BE2C (cell line): Measurements from ENCODE around the gene PLOD1.

Experiments used
- DNase-seq: peaks from one replicate; pipeline ENCODE4 v3.0.0-alpha.2; 2020
- H3K27me3 ChIP-seq: fragments of 250-450 bp; sonication (Bioruptor Pico); 2 replicates; pipeline ENCODE4 v1.5.1; 2020; ENCODE audit warnings: mild to moderate bottlenecking
- H3K36me3 ChIP-seq: fragments of 250-450 bp; sonication (Bioruptor Pico); 2 replicates; pipeline ENCODE4 v1.5.1; 2020; ENCODE audit warnings: mild to moderate bottlenecking
- H3K4me1 ChIP-seq: fragments of 250-450 bp; sonication (Bioruptor Pico); 2 replicates; pipeline ENCODE4 v1.5.1; 2020
- H3K4me3 ChIP-seq: 2 replicates; pipeline ENCODE4 v1.5.1; 2011; ENCODE audit warnings: low read depth, low read length
- H3K9me3 ChIP-seq: fragments of 250-450 bp; sonication (Bioruptor Pico); 2 replicates; pipeline ENCODE4 v1.5.1; 2020
- TF ChIP-seq, protein P1 (sequence below): IDR thresholded peaks from 2 replicates; pipeline ENCODE4 v1.5.1; 2012; ENCODE audit warnings: mild to moderate bottlenecking, low read depth, low read length

Gene PLOD1

DNA sequence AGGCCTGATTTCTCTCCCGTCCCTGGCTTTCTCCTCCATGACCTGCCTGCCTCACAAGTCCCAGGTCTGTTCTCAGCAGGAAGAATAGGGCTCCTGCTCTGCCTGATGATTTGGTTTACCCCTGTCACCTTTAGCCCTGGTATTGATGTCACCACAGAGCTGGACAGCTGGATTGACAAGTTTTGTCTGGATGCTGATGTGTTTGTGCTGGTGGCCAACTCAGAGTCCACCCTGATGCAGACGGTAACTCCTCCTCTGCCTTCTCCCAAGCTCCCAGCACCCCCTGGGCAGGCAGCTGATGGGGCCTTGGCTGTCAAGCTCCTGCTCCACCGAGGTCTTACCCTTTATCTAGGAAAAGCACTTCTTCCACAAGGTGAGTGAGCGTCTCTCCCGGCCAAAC lies 64.1 kb downstream of the PLOD1 start:
- no peaks in the 10 kb centered on the region for H3K4me1 ChIP-seq
- TF ChIP-seq, protein P1, sequence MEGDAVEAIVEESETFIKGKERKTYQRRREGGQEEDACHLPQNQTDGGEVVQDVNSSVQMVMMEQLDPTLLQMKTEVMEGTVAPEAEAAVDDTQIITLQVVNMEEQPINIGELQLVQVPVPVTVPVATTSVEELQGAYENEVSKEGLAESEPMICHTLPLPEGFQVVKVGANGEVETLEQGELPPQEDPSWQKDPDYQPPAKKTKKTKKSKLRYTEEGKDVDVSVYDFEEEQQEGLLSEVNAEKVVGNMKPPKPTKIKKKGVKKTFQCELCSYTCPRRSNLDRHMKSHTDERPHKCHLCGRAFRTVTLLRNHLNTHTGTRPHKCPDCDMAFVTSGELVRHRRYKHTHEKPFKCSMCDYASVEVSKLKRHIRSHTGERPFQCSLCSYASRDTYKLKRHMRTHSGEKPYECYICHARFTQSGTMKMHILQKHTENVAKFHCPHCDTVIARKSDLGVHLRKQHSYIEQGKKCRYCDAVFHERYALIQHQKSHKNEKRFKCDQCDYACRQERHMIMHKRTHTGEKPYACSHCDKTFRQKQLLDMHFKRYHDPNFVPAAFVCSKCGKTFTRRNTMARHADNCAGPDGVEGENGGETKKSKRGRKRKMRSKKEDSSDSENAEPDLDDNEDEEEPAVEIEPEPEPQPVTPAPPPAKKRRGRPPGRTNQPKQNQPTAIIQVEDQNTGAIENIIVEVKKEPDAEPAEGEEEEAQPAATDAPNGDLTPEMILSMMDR: no peak
- H3K4me3 ChIP-seq: no peak overlapping the region
- H3K27me3 ChIP-seq: no peaks in the 10 kb centered on the region
- peaks cover 21% of the 10 kb centered on the region for H3K36me3 ChIP-seq
- no peaks in the 10 kb centered on the region for H3K9me3 ChIP-seq
- DNase-seq: no peak

DNA sequence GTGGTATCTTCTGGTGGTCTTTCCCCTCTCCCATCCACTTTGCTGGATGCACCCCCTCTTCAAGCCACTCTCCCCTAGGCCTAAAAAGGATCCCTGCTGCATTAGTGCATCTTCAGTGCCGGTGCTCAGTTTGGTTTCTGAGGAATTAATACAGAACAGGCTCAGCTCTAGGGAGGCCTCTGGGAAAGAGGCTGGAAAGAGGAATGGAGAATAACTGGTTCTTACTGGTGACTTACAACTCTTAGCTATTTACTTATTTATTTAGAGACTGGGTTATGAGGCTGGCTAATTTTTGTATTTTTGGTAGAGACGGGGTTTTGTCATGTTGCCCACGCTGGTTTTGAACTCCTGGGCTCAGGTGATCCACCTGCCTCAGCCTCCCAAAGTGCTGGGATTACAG lies 64.7 kb downstream of the PLOD1 start:
- TF ChIP-seq, protein P1: no peak
- no peak for DNase-seq
- peaks cover 23% of the 10 kb centered on the region for H3K36me3 ChIP-seq

DNA sequence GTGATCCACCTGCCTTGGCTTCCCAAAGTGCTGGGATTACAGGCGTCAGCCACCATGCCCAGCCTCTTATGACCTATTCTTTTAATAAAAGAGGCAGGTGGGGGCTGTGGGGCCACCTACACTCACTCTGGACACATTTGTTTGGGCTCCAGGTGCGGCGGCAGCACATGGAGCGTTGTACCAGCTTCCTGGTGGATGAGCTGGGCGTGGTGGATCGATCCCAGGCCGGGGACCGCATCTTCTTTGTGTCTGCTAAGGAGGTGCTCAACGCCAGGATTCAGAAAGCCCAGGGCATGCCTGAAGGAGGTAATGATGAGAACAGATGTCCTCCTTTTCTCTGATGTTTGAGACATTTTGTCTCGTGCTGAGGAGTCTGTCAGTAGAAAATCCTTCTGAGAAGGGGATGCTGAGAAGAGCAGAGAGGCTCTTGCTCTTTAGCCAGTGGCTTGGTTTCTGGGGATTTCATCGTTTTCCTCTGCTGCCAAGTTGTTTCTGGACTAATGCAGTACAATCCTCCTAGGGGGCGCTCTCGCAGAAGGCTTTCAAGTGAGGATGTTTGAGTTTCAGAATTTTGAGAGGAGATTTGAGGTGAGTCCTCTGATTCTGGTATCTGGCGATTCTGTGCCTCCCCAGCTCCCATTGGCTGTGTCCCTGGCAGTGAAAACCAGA lies 66.9 kb downstream of the PLOD1 start:
- Histone ChIP-seq H3K4me3 (no peak overlapping the region), H3K4me1 (no peaks in the 10 kb centered on the region), H3K9me3 (no peaks in the 10 kb centered on the region), H3K27me3 (no peaks in the 10 kb centered on the region), H3K36me3 (peaks cover 43% of the 10 kb centered on the region)
- TF ChIP-seq, protein P1: peak; percentile 60
- DNase-seq: peak; percentile 52

More for the DNA sequence above, 64.7 kb downstream of the PLOD1 start:
- Histone ChIP-seq H3K4me3 (no peak overlapping the region), H3K9me3 (no peaks in the 10 kb centered on the region), H3K4me1 (no peaks in the 10 kb centered on the region), H3K27me3 (no peaks in the 10 kb centered on the region)

DNA sequence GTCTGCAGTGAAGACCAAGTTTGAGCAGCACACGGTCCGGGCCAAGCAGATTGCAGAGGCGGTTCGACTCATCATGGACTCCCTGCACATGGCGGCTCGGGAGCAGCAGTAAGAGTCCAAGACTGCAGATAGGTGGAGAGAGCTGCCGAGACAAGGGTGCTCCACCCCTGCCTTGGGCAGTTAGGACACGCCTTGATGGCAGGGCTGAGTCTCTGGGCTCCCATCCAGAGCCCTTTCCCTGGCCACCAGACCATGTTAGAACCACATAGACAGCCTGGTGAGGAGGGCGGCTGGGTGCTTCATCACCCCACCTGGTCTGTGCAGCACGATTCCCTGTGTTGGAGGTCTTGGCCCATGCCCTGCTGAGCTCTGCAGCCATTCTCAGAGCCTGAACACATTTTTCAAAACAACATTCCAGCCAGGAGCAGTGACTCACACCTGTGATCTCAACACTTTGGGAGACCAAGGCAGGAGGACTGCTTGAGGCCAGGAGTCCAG lies 67.5 kb downstream of the PLOD1 start:
- Histone ChIP-seq H3K36me3 (peaks cover 42% of the 10 kb centered on the region), H3K9me3 (no peaks in the 10 kb centered on the region), H3K27me3 (no peaks in the 10 kb centered on the region), H3K4me3 (no peak overlapping the region), H3K4me1 (no peaks in the 10 kb centered on the region)
- no peak for DNase-seq
- TF ChIP-seq, protein P1: no peak

DNA sequence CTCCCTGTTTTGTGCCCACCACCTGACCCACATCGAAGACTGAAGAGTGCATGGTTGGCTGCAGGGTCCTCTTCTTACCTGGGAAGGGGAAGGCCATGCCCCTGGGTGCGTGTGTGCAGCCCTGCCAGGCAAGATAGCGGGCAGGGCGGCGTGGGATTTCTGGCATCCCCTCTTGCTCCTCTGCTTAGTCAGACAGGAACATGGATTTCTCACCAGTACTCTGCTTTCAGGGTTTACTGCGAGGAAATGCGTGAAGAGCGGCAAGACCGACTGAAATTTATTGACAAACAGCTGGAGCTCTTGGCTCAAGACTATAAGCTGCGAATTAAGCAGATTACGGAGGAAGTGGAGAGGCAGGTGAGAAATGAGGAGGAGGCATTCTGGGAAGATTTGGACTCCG lies 69.2 kb downstream of the PLOD1 start:
- H3K4me1 ChIP-seq: no peaks in the 10 kb centered on the region
- H3K9me3 ChIP-seq: no peaks in the 10 kb centered on the region
- TF ChIP-seq, protein P1: no peak
- H3K4me3 ChIP-seq: no peak overlapping the region
- no peak for DNase-seq
- H3K36me3 ChIP-seq: peaks cover 36% of the 10 kb centered on the region
- H3K27me3 ChIP-seq: no peaks in the 10 kb centered on the region

DNA sequence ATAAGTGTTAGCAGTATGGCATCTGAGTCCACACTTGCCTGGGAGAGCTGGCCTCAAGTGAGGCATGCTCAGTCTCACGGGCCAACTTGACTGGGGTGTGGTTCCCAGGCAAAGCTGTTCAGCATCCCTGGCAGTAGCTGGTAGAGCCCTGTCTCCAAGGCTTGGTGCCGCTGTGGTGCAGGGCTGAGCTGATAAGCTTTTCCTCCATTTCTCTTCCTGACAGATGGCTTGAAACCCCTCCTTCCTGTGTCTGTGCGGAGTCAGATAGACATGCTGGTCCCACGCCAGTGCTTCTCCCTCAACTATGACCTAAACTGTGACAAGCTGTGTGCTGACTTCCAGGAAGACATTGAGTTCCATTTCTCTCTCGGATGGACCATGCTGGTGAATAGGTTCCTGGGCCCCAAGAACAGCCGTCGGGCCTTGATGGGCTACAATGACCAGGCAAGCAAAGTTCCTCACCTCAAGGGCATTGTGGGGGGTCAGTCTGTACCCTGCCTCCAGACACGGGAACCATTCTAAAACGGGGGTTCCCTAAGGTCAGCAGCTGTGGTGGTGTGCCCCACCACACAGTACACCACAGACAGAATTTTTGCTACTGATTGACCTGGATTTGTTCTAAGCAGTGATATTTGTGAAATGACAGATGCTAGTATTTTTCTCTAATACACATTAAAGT lies 71.1 kb downstream of the PLOD1 start:
- H3K4me3 ChIP-seq: no peak overlapping the region
- H3K4me1 ChIP-seq: no peaks in the 10 kb centered on the region
- H3K9me3 ChIP-seq: no peaks in the 10 kb centered on the region
- H3K36me3 ChIP-seq: peaks cover 45% of the 10 kb centered on the region
- TF ChIP-seq, protein P1: no peak
- no peak for DNase-seq
- H3K27me3 ChIP-seq: no peaks in the 10 kb centered on the region
